HG03378 (cell line): ENCODE data around the gene NECTIN4.
A peak's percentile ranks its signal among the peaks of the same experiment; 100 is the strongest.

Experiments used
- ATAC-seq: cut with Tn5 transposase; IDR thresholded peaks from one replicate; pipeline ENCODE4 v1.9.1; 2021; ENCODE audit warnings: mild to moderate bottlenecking, moderate library complexity; ENCODE audit not compliant: unreplicated experiment

The NECTIN4 gene

DNA sequence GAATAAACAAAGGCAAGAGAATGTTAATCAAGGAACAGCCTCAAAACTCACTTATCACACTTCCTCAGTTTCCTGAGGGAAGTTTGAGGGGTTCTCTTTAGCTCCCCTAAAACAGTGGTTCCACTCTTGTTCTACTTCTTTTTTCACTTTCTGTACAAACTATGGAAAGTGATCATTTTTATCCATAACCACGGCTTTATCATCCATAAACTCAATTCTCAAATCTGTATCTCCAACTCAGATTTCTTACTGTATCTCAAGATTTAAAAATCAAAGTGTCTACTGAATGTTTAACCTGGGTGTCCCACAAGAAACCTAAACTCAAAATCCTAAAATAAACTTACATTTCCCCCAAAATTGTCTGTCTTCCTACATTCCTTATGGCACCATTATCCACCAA lies 24.6 kb upstream of the NECTIN4 start:
- ATAC-seq = no peak

DNA sequence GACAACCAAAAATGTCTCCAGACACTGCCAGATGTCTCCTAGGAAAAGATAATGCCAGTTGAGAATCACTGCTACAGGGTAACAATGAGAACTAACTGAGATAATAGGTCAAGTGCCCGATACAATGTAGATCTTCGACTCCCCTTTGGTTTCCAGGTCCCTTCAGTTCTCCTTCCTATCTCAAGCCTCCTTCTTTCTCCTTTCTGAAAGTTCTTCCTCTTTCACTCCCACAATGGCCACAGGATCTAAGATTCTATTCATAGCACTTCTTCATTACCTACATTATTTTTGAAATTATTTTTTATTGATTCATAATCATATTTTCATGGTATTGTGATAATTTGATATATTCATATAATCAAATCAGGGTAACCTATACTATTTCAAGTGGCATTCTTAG lies 22.2 kb upstream of the NECTIN4 start:
- no peak for ATAC-seq

GRCh38 chr1:161111117-161111516 lies 21.8 kb upstream of the NECTIN4 start:
- ATAC-seq = no peak

- ATAC-seq = no peak
These were observed 17.1 kb upstream of the NECTIN4 start for GRCh38 chr1:161106431-161106830.

DNA sequence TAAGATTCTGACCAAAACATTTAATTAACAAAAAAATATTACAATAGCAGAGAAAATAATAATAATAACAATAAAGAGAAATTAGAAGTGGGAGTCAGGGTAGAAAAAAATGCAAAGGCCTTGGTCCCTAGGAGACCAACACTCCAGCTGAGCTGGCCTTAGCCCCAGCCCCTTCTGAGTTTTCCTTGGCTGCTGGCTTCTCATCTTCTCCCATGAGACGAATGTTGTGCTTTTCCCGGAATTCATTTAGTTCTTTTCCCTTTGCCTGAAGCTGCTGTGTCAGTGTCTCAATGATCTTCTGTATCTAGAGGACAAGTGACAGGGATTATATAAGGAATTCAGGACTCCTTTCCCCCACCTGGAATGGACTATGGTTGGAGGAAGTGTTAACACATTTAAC lies 11.2 kb upstream of the NECTIN4 start:
- ATAC-seq = no peak

GRCh38 chr1:161099090-161099802 lies 9.9 kb upstream of the NECTIN4 start:
- ATAC-seq = no peak

- ATAC-seq = peak; percentile 62
These were observed 9.1 kb upstream of the NECTIN4 start, which contains the start of gene KLHDC9 for GRCh38 chr1:161098210-161099068. Gene KLHDC9 (plus strand): TSS chr1:161098361. CDS start chr1:161098536, 175 bp downstream.

DNA sequence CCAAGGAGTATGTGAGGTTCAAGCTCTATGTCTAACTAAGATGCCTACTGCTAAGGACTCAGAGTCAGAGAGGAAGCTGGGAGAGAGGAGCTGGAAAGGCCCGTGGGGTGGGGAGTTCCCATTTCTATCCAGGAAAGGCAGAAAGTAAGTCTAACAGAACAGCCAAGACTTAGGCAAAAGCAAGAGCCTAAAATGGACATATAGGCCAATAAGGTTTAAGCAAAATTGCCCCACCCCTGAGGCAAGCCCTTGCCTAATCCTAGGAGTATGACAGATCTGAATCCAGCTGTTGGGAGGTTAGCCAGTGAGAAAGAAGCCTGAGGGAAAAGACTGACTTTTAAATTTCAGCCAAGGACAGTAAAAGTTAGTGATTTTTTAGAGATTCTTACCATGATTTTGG lies 7.2 kb upstream of the NECTIN4 start:
- no peak for ATAC-seq

DNA sequence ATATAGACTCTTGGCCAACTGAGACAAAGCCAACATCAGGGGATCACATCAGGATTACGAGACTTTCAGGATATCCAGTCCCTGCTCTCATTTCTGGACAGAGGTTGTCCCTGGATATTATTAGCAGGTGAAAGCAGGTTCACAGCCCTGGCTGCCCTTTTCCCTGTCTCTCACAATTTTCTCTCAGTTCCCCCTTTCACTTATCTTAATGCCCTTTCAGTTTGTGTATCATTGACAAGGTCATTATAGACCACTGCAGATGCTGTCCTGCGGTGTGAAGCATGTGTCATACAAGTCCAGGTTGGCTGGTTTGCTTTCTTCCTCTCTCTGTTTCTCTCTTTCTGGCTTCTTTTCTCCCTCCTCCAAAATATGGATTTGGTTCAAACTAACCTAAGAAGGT lies 6.7 kb upstream of the NECTIN4 start:
- ATAC-seq = peak; percentile 50

DNA sequence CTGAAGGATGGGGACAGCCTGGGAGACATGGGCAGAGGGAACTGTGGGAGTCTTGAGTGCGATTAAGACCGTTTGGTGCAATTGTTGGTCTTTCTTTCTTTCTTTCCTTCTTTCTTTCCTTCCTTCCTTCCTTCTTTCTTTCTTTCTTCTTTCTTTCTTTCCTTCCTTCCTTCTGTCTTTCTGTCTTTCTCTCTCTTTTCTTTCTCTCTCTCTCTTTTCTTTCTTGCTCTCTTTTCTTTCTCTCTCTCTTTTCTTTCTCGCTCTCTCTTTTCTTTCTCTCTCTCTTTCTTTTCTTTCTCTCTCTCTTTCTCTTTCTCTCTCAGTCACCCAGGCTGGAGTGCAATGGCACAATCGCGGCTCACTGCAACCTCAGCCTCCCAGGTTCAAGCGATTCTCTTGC lies 5.9 kb upstream of the NECTIN4 start:
- no peak for ATAC-seq

GRCh38 chr1:161094481-161094880 lies 5.1 kb upstream of the NECTIN4 start:
- ATAC-seq = no peak

DNA sequence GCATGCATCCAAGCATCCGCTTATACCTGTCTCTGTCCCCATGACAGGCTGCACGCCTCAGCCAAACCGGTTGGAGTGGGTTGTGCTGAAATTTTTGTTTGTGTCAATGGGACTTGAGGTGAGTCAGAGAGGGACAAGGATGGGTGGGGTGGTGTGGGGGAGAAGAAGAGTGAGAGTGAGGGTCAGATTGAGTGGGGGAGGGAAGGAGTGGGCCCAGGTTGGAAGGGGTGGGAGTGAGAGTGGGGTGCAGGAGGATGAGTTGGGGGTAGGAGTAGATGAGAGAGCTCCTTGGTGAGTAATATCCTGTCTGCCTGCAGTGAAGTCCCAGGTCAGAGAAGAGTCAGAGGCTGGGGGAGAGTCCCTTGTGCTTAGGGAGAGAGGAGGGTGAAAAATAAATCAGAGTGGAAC lies 3.3 kb upstream of the NECTIN4 start:
- no peak for ATAC-seq

GRCh38 chr1:161091796-161092507 lies 2.6 kb upstream of the NECTIN4 start:
- no peak for ATAC-seq

DNA sequence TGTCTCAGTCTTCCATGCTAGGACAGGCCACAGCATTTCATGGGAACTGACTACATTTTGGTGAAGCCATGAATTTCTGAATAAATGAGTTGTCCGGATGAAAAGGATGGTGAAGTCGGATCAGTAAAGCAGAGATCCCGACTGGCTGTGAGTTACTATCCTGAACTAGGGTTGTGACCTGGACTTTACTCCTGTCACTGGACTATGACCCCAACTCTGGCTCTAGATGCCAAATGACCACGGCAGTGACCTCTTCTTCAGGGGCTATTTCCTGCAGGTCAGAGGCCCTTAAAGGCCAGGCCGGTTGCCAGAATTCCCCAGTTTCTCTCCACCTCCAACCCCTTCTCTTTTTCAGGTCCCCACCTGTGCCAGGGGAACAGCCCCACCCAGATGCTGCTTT lies 1.7 kb upstream of the NECTIN4 start:
- ATAC-seq = no peak

DNA sequence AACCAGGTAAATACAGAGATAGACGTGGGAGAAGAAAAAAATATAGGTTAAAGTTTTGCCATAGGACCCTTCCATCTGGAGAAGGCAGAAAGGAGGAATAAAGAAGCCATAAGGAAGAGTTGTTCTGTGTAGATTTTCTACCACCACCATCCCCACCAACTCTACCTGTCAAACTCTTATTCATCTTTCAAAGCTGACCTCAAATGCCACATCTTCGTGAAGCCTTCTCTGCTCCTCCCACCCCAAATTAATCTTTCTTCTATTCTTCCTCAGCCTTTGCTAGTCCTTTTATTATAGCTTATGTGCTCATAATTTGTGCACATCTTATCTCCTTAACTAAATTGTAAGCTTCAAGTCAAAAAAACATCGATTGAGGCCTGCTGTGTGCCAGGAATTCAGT lies 1.3 kb upstream of the NECTIN4 start:
- ATAC-seq = no peak

GRCh38 chr1:161089938-161090337 lies 580 bp upstream of the NECTIN4 start:
- ATAC-seq = no peak

DNA sequence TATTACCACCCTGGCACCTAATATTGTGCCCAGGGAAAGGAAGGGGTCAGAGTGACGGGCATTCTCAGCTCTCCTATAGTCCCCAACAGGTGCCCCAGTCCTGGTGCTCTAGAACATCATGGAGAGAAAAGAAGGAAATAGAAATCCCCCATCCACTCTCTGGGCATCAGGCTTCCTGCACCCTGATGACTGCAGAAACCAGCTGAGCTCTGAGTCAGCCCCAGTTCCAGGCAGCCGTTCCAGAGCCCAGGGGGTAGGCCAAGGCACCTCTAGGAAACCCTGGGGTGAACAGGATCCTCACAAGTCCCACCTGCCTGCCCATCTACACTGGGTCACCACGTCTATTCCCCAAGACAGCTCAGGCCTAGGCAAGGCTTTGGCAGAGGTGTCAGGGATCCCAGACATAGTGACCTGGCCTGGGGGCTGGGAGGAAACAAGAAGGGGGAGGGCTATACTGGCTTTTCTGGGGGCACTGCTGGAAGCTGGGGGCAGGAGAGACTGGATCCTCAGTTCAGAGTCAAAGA lies 709 bp downstream of the NECTIN4 start:
- no peak for ATAC-seq

DNA sequence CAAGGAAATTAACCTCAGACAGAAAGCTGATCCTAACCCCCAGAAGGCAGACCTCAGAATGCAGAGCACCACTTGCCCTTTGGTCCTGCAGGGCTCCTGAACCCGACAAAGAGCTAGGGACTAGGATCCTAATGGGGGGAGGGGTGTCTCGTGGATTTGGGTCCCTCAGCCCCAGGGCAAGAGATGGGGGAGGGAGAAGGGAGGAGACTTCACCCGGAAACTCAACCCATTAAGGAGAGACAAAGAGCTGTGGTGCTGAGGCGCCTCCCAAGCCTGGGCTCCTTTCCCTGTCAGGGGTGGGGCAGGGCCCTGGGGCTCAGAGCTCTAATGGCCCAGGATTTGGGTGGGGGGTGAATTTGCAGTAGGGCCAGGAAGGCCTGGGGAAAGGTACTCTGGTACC lies 2.9 kb downstream of the NECTIN4 start:
- no peak for ATAC-seq

- no peak for ATAC-seq
These were observed 4.2 kb downstream of the NECTIN4 start for GRCh38 chr1:161085165-161085564.

- ATAC-seq = no peak
These were observed 4.8 kb downstream of the NECTIN4 start for GRCh38 chr1:161084597-161084988.
